Neural cell (in vitro differentiated cells): ENCODE results near the gene MRPL14. TPM values are rescaled to one million over a fixed set of nuclear protein-coding genes. Genes with fewer than 3 reads are reported as not detected.

Experiments
- H2AFZ ChIP-seq: fragments of 200-600, 300-800 bp; sonication (generic), shearing (Covaris generic); 2 replicates; pipeline ENCODE4 v1.6.0; 2014; ENCODE audit warnings: low read depth, mild to moderate bottlenecking, antibody characterized with exemption, low read length, moderate library complexity
- H3F3A ChIP-seq: fragments of 200-600 bp; shearing (Covaris generic); 2 replicates; pipeline ENCODE4 v1.6.1; 2016; ENCODE audit warnings: mild to moderate bottlenecking, moderate library complexity, mixed read lengths, antibody characterized with exemption, low read length; ENCODE audit not compliant: insufficient read depth, poor library complexity, severe bottlenecking
- H3K27ac ChIP-seq: fragments of 200-600, 300-800 bp; sonication (generic), shearing (Covaris generic); 2 replicates; pipeline ENCODE4 v1.5.1; 2014; ENCODE audit warnings: mild to moderate bottlenecking, low read length, moderate library complexity
- H3K27me3 ChIP-seq: fragments of 300-800, 200-600 bp; sonication (generic), shearing (Covaris generic); 2 replicates; pipeline ENCODE4 v1.6.0; 2014; ENCODE audit warnings: mild to moderate bottlenecking, low read depth, low read length, moderate library complexity; ENCODE audit not compliant: insufficient read depth
- H3K36me3 ChIP-seq: fragments of 300-800, 200-600 bp; sonication (generic), shearing (Covaris generic); 2 replicates; pipeline ENCODE4 v1.5.1; 2014; ENCODE audit warnings: mild to moderate bottlenecking, antibody characterized with exemption, low read length, moderate library complexity; ENCODE audit not compliant: insufficient read depth
- H3K4me2 ChIP-seq: fragments of 300-800, 200-600 bp; sonication (generic), shearing (Covaris generic); 2 replicates; pipeline ENCODE4 v1.6.0; 2014; ENCODE audit warnings: mild to moderate bottlenecking, low read length
- H3K4me3 ChIP-seq: fragments of 300-800, 200-600 bp; sonication (generic), shearing (Covaris generic); 2 replicates; pipeline ENCODE4 v1.5.1; 2014; ENCODE audit warnings: mild to moderate bottlenecking, low read length, moderate library complexity
- H3K79me2 ChIP-seq: fragments of 200-600 bp; shearing (Covaris generic); replicated peaks from 2 replicates; pipeline ENCODE4 v1.6.0; 2014; ENCODE audit warnings: mild to moderate bottlenecking, low read length, moderate library complexity; ENCODE audit not compliant: insufficient read depth
- H3K9ac ChIP-seq: fragments of 300-800, 200-600 bp; sonication (generic), shearing (Covaris generic); 2 replicates; pipeline ENCODE4 v1.6.1; 2016; ENCODE audit warnings: mild to moderate bottlenecking, low read length, mixed read lengths
- H3K9me2 ChIP-seq: fragments of 200-600 bp; shearing (Covaris generic); 2 replicates; pipeline ENCODE4 v1.6.1; 2016; ENCODE audit warnings: mild to moderate bottlenecking, low read length, mixed read lengths; ENCODE audit not compliant: insufficient read depth
- H3K9me3 ChIP-seq: fragments of 200-600, 300-800 bp; sonication (generic), shearing (Covaris generic); 2 replicates; pipeline ENCODE4 v1.6.1; 2016; ENCODE audit warnings: mild to moderate bottlenecking, mixed run types, low read length, moderate library complexity, mixed read lengths
- H4K20me1 ChIP-seq: fragments of 200-600 bp; shearing (Covaris generic); 2 replicates; pipeline ENCODE4 v1.6.1; 2016; ENCODE audit warnings: mild to moderate bottlenecking, mixed run types; ENCODE audit not compliant: insufficient read depth
- CTCF ChIP-seq: fragments of 450-650 bp; IDR thresholded peaks from 2 replicates; pipeline ENCODE4 v1.5.1; 2014; ENCODE audit warnings: antibody characterized with exemption, mild to moderate bottlenecking, moderate library complexity; ENCODE audit not compliant: poor library complexity, severe bottlenecking
- EP300 ChIP-seq: fragments of 450-650 bp; conservative IDR thresholded peaks from 2 replicates; pipeline ENCODE4 v1.6.1; 2014; ENCODE audit warnings: antibody characterized with exemption, mild to moderate bottlenecking, moderate library complexity; ENCODE audit not compliant: poor library complexity, severe bottlenecking
- EZH2 ChIP-seq: fragments of 200-600, 300-800 bp; shearing (Covaris generic), sonication (generic); IDR thresholded peaks from 2 replicates; pipeline ENCODE4 v1.6.1; 2014; ENCODE audit warnings: antibody characterized with exemption, low read length, borderline replicate concordance, mild to moderate bottlenecking; ENCODE audit not compliant: insufficient read depth, poor library complexity, severe bottlenecking
- MXI1 ChIP-seq: fragments of 450-650 bp; conservative IDR thresholded peaks from 2 replicates; pipeline ENCODE4 v1.6.1; 2014; ENCODE audit warnings: antibody characterized with exemption, mild to moderate bottlenecking; ENCODE audit not compliant: poor library complexity, severe bottlenecking
- POLR2AphosphoS5 ChIP-seq: IDR thresholded peaks from 2 replicates; pipeline ENCODE4 v1.6.1; 2012
- RAD21 ChIP-seq: fragments of 450-650 bp; conservative IDR thresholded peaks from 2 replicates; pipeline ENCODE4 v1.6.1; 2014; ENCODE audit warnings: antibody characterized with exemption, mild to moderate bottlenecking, moderate library complexity
- REST ChIP-seq: IDR thresholded peaks from 2 replicates; pipeline ENCODE4 v1.6.1; 2012; ENCODE audit warnings: borderline replicate concordance
- SMC3 ChIP-seq: fragments of 450-650 bp; conservative IDR thresholded peaks from 2 replicates; pipeline ENCODE4 v1.6.1; 2014; ENCODE audit warnings: antibody characterized with exemption, mild to moderate bottlenecking, moderate library complexity; ENCODE audit not compliant: poor library complexity
- TAF1 ChIP-seq: IDR thresholded peaks from 2 replicates; pipeline ENCODE4 v1.6.1; 2012; ENCODE audit warnings: low read depth
- polyA plus RNA-seq: library from polyadenylated mRNA; depleted of rRNA; stranded (reverse); fragments of >200 nt; gene quantifications from 2 replicates; pipeline ENCODE4 v1.2.3, GENCODE V29; 2014

MRPL14 gene
- polyA plus RNA-seq, 1 donor from 2014 or later: 66.4 TPM

DNA sequence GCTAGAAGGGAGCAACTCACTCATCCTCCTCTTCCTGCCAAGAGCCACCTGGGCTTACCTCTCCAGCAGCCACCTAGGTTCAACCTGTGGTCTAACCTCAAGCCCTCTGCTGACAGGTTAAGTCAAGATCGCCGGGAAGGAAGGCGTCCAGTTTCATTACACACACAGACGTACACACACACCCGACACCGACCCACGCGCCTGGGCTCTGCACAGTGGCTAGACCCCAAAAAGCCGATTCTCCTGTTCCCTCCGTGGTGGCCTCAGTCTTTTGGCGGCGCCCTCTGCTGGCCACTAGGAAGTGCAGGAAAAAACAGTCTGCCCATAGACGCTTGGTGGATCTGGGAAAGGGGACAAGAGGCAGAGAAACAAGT lies 52.8 kb downstream of the MRPL14 start:
- H4K20me1 ChIP-seq: no peaks in the 10 kb centered on the region
- TF ChIP-seq RAD21 (peak; percentile 83), CTCF (peak; percentile 93), REST (no peak), EZH2 (no peak), SMC3 (peak; percentile 97), MXI1 (peak; percentile 10)
- H2AFZ ChIP-seq: no peak overlapping the region
- no peak overlapping the region for H3K4me2 ChIP-seq
- H3K9me3 ChIP-seq: no peaks in the 10 kb centered on the region
- H3K36me3 ChIP-seq: no peaks in the 10 kb centered on the region
- peaks cover 3% of the 10 kb centered on the region for H3K27me3 ChIP-seq
- no peak overlapping the region for H3K27ac ChIP-seq
- no peaks in the 10 kb centered on the region for H3K9me2 ChIP-seq
- H3K79me2 ChIP-seq: no peaks in the 10 kb centered on the region
- no peaks in the 10 kb centered on the region for H3F3A ChIP-seq
- no peak overlapping the region for H3K4me3 ChIP-seq
- H3K9ac ChIP-seq: no peak overlapping the region

DNA sequence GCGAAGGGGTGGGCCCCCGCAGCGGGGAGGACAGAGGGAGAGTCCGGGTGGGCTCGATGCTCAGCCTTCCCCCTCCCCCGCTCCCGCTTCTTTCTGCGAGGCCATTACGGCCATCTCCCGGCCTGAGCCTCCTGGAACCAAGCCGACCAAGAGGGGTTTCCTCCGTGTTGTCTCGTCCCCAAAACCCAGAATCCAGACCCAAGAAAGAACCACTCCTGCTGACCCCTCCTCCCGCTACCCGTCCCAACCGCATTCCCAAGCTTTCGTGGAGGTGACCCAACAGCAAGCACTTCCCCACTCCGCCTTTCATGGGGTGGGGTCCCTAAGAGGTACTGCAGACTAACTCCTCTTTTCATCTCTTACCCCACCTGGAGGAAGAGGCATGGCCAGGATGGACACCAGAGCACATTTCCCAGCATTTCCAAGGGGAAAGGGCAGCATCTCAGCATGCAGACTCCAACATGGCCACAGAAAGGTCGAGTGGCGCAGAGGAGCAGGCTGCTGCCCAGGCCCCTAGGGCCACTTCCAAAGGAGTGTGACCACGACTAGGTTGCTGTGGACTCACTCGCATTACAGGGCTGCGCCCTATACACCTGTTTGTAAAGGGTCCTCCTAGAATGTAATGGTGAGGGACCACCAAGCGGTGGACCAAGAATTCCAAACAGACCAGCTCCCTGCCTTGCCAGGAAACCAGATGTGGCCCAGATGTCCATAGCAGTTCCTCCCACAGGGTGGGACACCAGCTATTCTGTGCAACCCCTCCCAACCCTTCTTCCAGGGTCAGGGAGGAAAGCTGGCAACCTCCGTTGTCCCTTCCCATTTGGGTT lies 53.4 kb downstream of the MRPL14 start:
- Histone ChIP-seq H3K36me3 (no peaks in the 10 kb centered on the region), H3K4me3 (peak overlapping the region; percentile 68), H3K9me2 (no peaks in the 10 kb centered on the region), H4K20me1 (no peaks in the 10 kb centered on the region), H2AFZ (peak overlapping the region; percentile 37), H3K27me3 (peaks cover 3% of the 10 kb centered on the region), H3K9ac (peak overlapping the region; percentile 68), H3K9me3 (no peaks in the 10 kb centered on the region), H3K27ac (peak overlapping the region; percentile 42), H3K4me2 (peak overlapping the region; percentile 51), H3K79me2 (no peaks in the 10 kb centered on the region), H3F3A (no peaks in the 10 kb centered on the region)
- TF ChIP-seq TAF1 (no peak), EZH2 (no peak), SMC3 (no peak), CTCF (no peak), REST (no peak), RAD21 (no peak), EP300 (no peak), POLR2AphosphoS5 (no peak), MXI1 (no peak)
